GM23248 (cell line): ENCODE results near the gene TRIM28.
"Not testable (repeated sequence)": the region's sequence is repeated elsewhere in the genome, so short reads cannot be mapped to it uniquely, and the experiment has no call there.

Experiments used
- EZH2 ChIP-seq: fragments of 200-600 bp; sonication (generic); IDR thresholded peaks from 2 replicates; pipeline ENCODE4 v1.6.1; 2018; ENCODE audit warnings: antibody characterized with exemption, mild to moderate bottlenecking; ENCODE audit not compliant: insufficient read depth, poor library complexity, severe bottlenecking
- EZH2phosphoT487 ChIP-seq: fragments of 200-600 bp; sonication (generic); IDR thresholded peaks from 2 replicates; pipeline ENCODE4 v1.6.1; 2018; ENCODE audit warnings: antibody characterized with exemption, moderate library complexity, mild to moderate bottlenecking, low read depth; ENCODE audit not compliant: insufficient read depth

- not testable (repeated sequence) for TF ChIP-seq EZH2, EZH2phosphoT487
Measured at GRCh38 chr19:58542641-58543372, 1.1 kb upstream of the TRIM28 start.
